Liver (tissue), 3 donors: ENCODE measurements around the gene HDAC5.

Source experiments
- RAD21 ChIP-seq, 2 donors: IDR thresholded peaks; 2 replicates each; pipeline ENCODE4 v1.6.1; 2016; ENCODE audit warnings: antibody characterized with exemption in 2 of 2, mild to moderate bottlenecking in 2 of 2
- TAF1 ChIP-seq: conservative IDR thresholded peaks from 2 replicates; pipeline ENCODE4 v1.6.1; 2016; ENCODE audit warnings: antibody characterized with exemption, mild to moderate bottlenecking
- TF ChIP-seq, protein P1 (sequence below): IDR thresholded peaks from 2 replicates; pipeline ENCODE4 v1.6.1; 2016; ENCODE audit warnings: antibody characterized with exemption, mild to moderate bottlenecking
- TF ChIP-seq, protein P2 (sequence below): fragments of 150-350 bp; IDR thresholded peaks from 2 replicates; pipeline ENCODE4 v1.5.1; 2017; ENCODE audit warnings: improper control_type of control experiment, low read depth, low read length; ENCODE audit not compliant: missing input control
- TF ChIP-seq, protein P3 (sequence below): IDR thresholded peaks from 2 replicates; pipeline ENCODE4 v1.6.1; 2016; ENCODE audit warnings: antibody characterized with exemption
- TF ChIP-seq, protein P4 (sequence below): IDR thresholded peaks from 2 replicates; pipeline ENCODE4 v1.6.1; 2016; ENCODE audit warnings: antibody characterized with exemption
- donor health status: healthy.
- donor health status: healthy.

DNA sequence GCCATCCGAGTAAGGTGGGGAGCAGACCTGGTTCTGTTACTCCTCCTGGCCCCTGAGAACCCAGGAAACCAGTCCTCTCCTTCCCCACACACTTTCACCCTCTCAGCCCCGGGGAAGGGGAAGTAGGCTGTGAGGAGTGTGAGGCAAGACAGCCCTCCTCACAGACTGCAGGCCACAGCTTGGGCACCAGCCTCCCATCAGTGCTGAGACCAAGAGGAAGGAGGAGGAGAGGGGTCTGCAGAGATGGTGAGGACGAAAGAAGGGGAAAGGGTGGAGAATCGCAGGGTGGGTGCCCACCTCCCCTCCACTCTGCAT, 45.9 kb downstream of the HDAC5 start:
- TF ChIP-seq, protein P1, sequence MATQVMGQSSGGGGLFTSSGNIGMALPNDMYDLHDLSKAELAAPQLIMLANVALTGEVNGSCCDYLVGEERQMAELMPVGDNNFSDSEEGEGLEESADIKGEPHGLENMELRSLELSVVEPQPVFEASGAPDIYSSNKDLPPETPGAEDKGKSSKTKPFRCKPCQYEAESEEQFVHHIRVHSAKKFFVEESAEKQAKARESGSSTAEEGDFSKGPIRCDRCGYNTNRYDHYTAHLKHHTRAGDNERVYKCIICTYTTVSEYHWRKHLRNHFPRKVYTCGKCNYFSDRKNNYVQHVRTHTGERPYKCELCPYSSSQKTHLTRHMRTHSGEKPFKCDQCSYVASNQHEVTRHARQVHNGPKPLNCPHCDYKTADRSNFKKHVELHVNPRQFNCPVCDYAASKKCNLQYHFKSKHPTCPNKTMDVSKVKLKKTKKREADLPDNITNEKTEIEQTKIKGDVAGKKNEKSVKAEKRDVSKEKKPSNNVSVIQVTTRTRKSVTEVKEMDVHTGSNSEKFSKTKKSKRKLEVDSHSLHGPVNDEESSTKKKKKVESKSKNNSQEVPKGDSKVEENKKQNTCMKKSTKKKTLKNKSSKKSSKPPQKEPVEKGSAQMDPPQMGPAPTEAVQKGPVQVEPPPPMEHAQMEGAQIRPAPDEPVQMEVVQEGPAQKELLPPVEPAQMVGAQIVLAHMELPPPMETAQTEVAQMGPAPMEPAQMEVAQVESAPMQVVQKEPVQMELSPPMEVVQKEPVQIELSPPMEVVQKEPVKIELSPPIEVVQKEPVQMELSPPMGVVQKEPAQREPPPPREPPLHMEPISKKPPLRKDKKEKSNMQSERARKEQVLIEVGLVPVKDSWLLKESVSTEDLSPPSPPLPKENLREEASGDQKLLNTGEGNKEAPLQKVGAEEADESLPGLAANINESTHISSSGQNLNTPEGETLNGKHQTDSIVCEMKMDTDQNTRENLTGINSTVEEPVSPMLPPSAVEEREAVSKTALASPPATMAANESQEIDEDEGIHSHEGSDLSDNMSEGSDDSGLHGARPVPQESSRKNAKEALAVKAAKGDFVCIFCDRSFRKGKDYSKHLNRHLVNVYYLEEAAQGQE = no peak
- TF ChIP-seq, protein P2, sequence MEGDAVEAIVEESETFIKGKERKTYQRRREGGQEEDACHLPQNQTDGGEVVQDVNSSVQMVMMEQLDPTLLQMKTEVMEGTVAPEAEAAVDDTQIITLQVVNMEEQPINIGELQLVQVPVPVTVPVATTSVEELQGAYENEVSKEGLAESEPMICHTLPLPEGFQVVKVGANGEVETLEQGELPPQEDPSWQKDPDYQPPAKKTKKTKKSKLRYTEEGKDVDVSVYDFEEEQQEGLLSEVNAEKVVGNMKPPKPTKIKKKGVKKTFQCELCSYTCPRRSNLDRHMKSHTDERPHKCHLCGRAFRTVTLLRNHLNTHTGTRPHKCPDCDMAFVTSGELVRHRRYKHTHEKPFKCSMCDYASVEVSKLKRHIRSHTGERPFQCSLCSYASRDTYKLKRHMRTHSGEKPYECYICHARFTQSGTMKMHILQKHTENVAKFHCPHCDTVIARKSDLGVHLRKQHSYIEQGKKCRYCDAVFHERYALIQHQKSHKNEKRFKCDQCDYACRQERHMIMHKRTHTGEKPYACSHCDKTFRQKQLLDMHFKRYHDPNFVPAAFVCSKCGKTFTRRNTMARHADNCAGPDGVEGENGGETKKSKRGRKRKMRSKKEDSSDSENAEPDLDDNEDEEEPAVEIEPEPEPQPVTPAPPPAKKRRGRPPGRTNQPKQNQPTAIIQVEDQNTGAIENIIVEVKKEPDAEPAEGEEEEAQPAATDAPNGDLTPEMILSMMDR = no peak
- no peak for TF ChIP-seq RAD21 (IDR thresholded peaks at IDR 0.05)
- TF ChIP-seq, protein P3, sequence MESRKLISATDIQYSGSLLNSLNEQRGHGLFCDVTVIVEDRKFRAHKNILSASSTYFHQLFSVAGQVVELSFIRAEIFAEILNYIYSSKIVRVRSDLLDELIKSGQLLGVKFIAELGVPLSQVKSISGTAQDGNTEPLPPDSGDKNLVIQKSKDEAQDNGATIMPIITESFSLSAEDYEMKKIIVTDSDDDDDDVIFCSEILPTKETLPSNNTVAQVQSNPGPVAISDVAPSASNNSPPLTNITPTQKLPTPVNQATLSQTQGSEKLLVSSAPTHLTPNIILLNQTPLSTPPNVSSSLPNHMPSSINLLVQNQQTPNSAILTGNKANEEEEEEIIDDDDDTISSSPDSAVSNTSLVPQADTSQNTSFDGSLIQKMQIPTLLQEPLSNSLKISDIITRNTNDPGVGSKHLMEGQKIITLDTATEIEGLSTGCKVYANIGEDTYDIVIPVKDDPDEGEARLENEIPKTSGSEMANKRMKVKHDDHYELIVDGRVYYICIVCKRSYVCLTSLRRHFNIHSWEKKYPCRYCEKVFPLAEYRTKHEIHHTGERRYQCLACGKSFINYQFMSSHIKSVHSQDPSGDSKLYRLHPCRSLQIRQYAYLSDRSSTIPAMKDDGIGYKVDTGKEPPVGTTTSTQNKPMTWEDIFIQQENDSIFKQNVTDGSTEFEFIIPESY = no peak
- no peak for TF ChIP-seq TAF1
- TF ChIP-seq, protein P4, sequence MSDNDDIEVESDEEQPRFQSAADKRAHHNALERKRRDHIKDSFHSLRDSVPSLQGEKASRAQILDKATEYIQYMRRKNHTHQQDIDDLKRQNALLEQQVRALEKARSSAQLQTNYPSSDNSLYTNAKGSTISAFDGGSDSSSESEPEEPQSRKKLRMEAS = no peak
